HepG2 (cell line): ENCODE results near the gene BAZ1B. TPM values are rescaled to one million over a fixed set of nuclear protein-coding genes. Genes with fewer than 3 reads are reported as not detected.
A peak's percentile ranks its signal among the peaks of the same experiment; 100 is the strongest.

Source experiments
- CAMTA2 ChIP-seq: sonication (generic); formaldehyde crosslinking; IDR thresholded peaks from 2 replicates; pipeline ENCODE4 v1.4.0; 2020; ENCODE audit warnings: mild to moderate bottlenecking, missing genetic modification reagents, borderline replicate concordance
- CEBPG ChIP-seq: IDR thresholded peaks from 2 replicates; pipeline ENCODE4 v1.6.1; 2016
- HES4 ChIP-seq: sonication (generic); formaldehyde crosslinking; IDR thresholded peaks from 2 replicates; pipeline ENCODE4 v1.9.0; 2021; ENCODE audit warnings: mild to moderate bottlenecking, missing genetic modification reagents, borderline replicate concordance
- HHEX ChIP-seq: IDR thresholded peaks from 2 replicates; pipeline ENCODE4 v1.6.1; 2016; ENCODE audit warnings: control low read depth
- HIVEP1 ChIP-seq: sonication (generic); formaldehyde crosslinking; IDR thresholded peaks from 2 replicates; pipeline ENCODE4 v1.4.0; 2020; ENCODE audit warnings: mild to moderate bottlenecking, missing genetic modification reagents
- KAT7 ChIP-seq: IDR thresholded peaks from 2 replicates; pipeline ENCODE4 v1.6.1; 2018; ENCODE audit warnings: borderline replicate concordance, missing compliant biosample characterization
- LBX2 ChIP-seq: sonication (generic); formaldehyde crosslinking; IDR thresholded peaks from 2 replicates; pipeline ENCODE4 v1.5.0; 2020; ENCODE audit warnings: missing genetic modification reagents, mild to moderate bottlenecking, borderline replicate concordance
- MEIS2 ChIP-seq: sonication (generic); formaldehyde crosslinking; IDR thresholded peaks from 2 replicates; pipeline ENCODE4 v1.9.0; 2021; ENCODE audit warnings: mild to moderate bottlenecking, missing genetic modification reagents
- MLXIP ChIP-seq: sonication (generic); formaldehyde crosslinking; IDR thresholded peaks from 2 replicates; pipeline ENCODE4 v1.9.0; 2021; ENCODE audit warnings: missing genetic modification reagents, borderline replicate concordance
- MTA3 ChIP-seq: sonication (generic); formaldehyde crosslinking; IDR thresholded peaks from 2 replicates; pipeline ENCODE4 v1.4.0; 2020; ENCODE audit warnings: missing genetic modification reagents
- PAX8 ChIP-seq: sonication (generic); formaldehyde crosslinking; IDR thresholded peaks from 2 replicates; pipeline ENCODE4 v1.8.0; 2022; ENCODE audit warnings: mild to moderate bottlenecking, missing genetic modification reagents, borderline replicate concordance
- PHF8 ChIP-seq: sonication (generic); formaldehyde crosslinking; IDR thresholded peaks from 2 replicates; pipeline ENCODE4 v1.5.0; 2020; ENCODE audit warnings: missing genetic modification reagents
- RBM22 ChIP-seq: fragments of 200-400 bp; formaldehyde crosslinking; optimal IDR thresholded peaks from 2 replicates; pipeline ENCODE3; 2017; ENCODE audit warnings: mild to moderate bottlenecking, low read length, moderate library complexity
- STAG1 ChIP-seq: sonication (generic); formaldehyde crosslinking; IDR thresholded peaks from 2 replicates; pipeline ENCODE4 v1.4.0; 2020; ENCODE audit warnings: missing genetic modification reagents
- ZNF142 ChIP-seq: sonication (generic); formaldehyde crosslinking; IDR thresholded peaks from 2 replicates; pipeline ENCODE4 v1.4.0; 2020; ENCODE audit warnings: missing genetic modification reagents
- ZNF468 ChIP-seq: sonication (generic); formaldehyde crosslinking; IDR thresholded peaks from 2 replicates; pipeline ENCODE4 v1.8.0; 2022; ENCODE audit warnings: mild to moderate bottlenecking, moderate library complexity, missing genetic modification reagents
- ZNF580 ChIP-seq: IDR thresholded peaks from 2 replicates; pipeline ENCODE4 v1.6.1; 2016; ENCODE audit warnings: low read depth, borderline replicate concordance
- ZSCAN12 ChIP-seq: sonication (generic); formaldehyde crosslinking; IDR thresholded peaks from 2 replicates; pipeline ENCODE4 v1.9.0; 2021; ENCODE audit warnings: mild to moderate bottlenecking, missing genetic modification reagents
- polyA plus RNA-seq, 8 experiments: library from polyadenylated mRNA; depleted of rRNA in 3 of 8; stranded (reverse) in 7 of 8; unstranded in 1 of 8; fragments of >200 nt; fragmentation: Illumina TruSeq in 4 of 8; extraction: Trizol in 4 of 8; gene quantifications; 2 replicates each; pipeline versions ENCODE4 v1.2.1 to v1.2.3, GENCODE V29; 2011 to 2016; ENCODE audit warnings: low read depth in 4 of 8, missing spikeins in 1 of 8, mixed read lengths in 1 of 8; ENCODE audit not compliant: insufficient read depth in 1 of 8
- total RNA-seq, 5 experiments: library from RNA; depleted of rRNA; stranded (reverse); fragments of >200 nt; fragmentation: Illumina TruSeq; extraction: Trizol; gene quantifications; 2 replicates each; pipeline ENCODE4 v1.2.3, GENCODE V29; 2016; ENCODE audit warnings: low read depth in 1 of 5

BAZ1B gene
- total and polyA plus RNA-seq, 2 of the 13 experiments (the other 11 are each of a cell fraction or from before 2014, with no cell fraction given), result 18.6 to 69.4 TPM

GRCh38 chr7:73521636-73522104 is 423 bp downstream of the BAZ1B start (continued):
- TF ChIP-seq MEIS2 (CRISPR knock-in tag) (peak; percentile 60; the same call in 1 of the 2 replicates), RBM22 (no peak), MLXIP (CRISPR knock-in tag) (no peak), HIVEP1 (CRISPR knock-in tag) (no peak), LBX2 (CRISPR knock-in tag) (0 out of 2 replicates have a peak, but pooled peaks have one; percentile 21), STAG1 (CRISPR knock-in tag) (no peak), ZSCAN12 (CRISPR knock-in tag) (no peak), KAT7 (CRISPR knock-in tag) (no peak), ZNF142 (CRISPR knock-in tag) (peak; percentile 56; the same call in 1 of the 2 replicates), MTA3 (no peak), PHF8 (CRISPR knock-in tag) (peak; percentile 65; the same call in 1 of the 2 replicates), ZNF580 (no peak), CAMTA2 (CRISPR knock-in tag) (no peak), HES4 (CRISPR knock-in tag) (peak; percentile 19; the same call in 1 of the 2 replicates), ZNF468 (CRISPR knock-in tag) (no peak), CEBPG (no peak), PAX8 (no peak), HHEX (CRISPR knock-in tag) (no peak)
